GM23248 (cell line): ENCODE data around the gene GARIN1A. TPM values are rescaled to one million over a fixed set of nuclear protein-coding genes. Genes with fewer than 3 reads are reported as not detected.
A peak's percentile ranks its signal among the peaks of the same experiment; 100 is the strongest.

Experiments
- DNase-seq: peaks from one replicate; pipeline ENCODE4 v3.0.0-alpha.2; 2015
- H2AFZ ChIP-seq: fragments of 200-600 bp; sonication (generic); 2 replicates; pipeline ENCODE4 v1.6.1; 2016; ENCODE audit warnings: antibody characterized with exemption
- H3F3A ChIP-seq: fragments of 200-600 bp; sonication (generic); 2 replicates; pipeline ENCODE4 v1.6.1; 2016; ENCODE audit warnings: mild to moderate bottlenecking, antibody characterized with exemption, mixed run types; ENCODE audit not compliant: insufficient read depth
- H3K27ac ChIP-seq: fragments of 200-600 bp; sonication (generic); 2 replicates; pipeline ENCODE4 v1.5.1; 2016; ENCODE audit warnings: mild to moderate bottlenecking
- H3K27me3 ChIP-seq: fragments of 200-600 bp; sonication (generic); replicated peaks from 2 replicates; pipeline ENCODE4 v1.6.1; 2016; ENCODE audit warnings: mild to moderate bottlenecking; ENCODE audit not compliant: insufficient read depth
- H3K36me3 ChIP-seq: fragments of 200-600 bp; sonication (generic); 2 replicates; pipeline ENCODE4 v1.6.1; 2016; ENCODE audit warnings: low read depth, mild to moderate bottlenecking
- H3K4me1 ChIP-seq: fragments of 200-600 bp; sonication (generic); 2 replicates; pipeline ENCODE4 v1.6.1; 2016; ENCODE audit warnings: mild to moderate bottlenecking; ENCODE audit not compliant: insufficient read depth
- H3K4me2 ChIP-seq: fragments of 200-600 bp; sonication (generic); one replicate; pipeline ENCODE4 v1.6.1; 2016; ENCODE audit warnings: mild to moderate bottlenecking; ENCODE audit not compliant: unreplicated experiment
- H3K4me3 ChIP-seq: fragments of 200-600 bp; sonication (generic); 2 replicates; pipeline ENCODE4 v1.5.1; 2016; ENCODE audit warnings: mild to moderate bottlenecking
- H3K79me2 ChIP-seq: fragments of 200-600 bp; sonication (generic); 2 replicates; pipeline ENCODE4 v1.6.1; 2016; ENCODE audit warnings: mild to moderate bottlenecking; ENCODE audit not compliant: insufficient read depth
- H3K9ac ChIP-seq: fragments of 200-600 bp; sonication (generic); 2 replicates; pipeline ENCODE4 v1.6.1; 2016; ENCODE audit warnings: mild to moderate bottlenecking
- H3K9me2 ChIP-seq: fragments of 200-600 bp; sonication (generic); 2 replicates; pipeline ENCODE4 v1.6.1; 2016; ENCODE audit warnings: mixed run types, mild to moderate bottlenecking, moderate library complexity; ENCODE audit not compliant: insufficient read depth
- H3K9me3 ChIP-seq: fragments of 200-600 bp; sonication (generic); one replicate; pipeline ENCODE4 v1.6.1; 2017; ENCODE audit warnings: low read depth
- H4K20me1 ChIP-seq: fragments of 200-600 bp; sonication (generic); 2 replicates; pipeline ENCODE4 v1.6.0; 2016; ENCODE audit not compliant: insufficient read depth
- EZH2 ChIP-seq: fragments of 200-600 bp; sonication (generic); IDR thresholded peaks from 2 replicates; pipeline ENCODE4 v1.6.1; 2018; ENCODE audit warnings: antibody characterized with exemption, mild to moderate bottlenecking; ENCODE audit not compliant: insufficient read depth, poor library complexity, severe bottlenecking
- EZH2phosphoT487 ChIP-seq: fragments of 200-600 bp; sonication (generic); IDR thresholded peaks from 2 replicates; pipeline ENCODE4 v1.6.1; 2018; ENCODE audit warnings: antibody characterized with exemption, moderate library complexity, mild to moderate bottlenecking, low read depth; ENCODE audit not compliant: insufficient read depth
- WGBS, 2 experiments: methylation state at CpG; one replicate each; pipeline ENCODE4 v1.1.6; 2015 to 2017; ENCODE audit warnings: low lambda C conversion rate in 2 of 2, low coverage in 1 of 2; ENCODE audit errors: missing lambda C conversion rate in 2 of 2; 5-methylcytosine and 5-hydroxymethylcytosine counted together
- in situ Hi-C: fragments of 300-500 bp; cut with MboI; formaldehyde crosslinking; loops from 2 replicates; pipeline ENCODE4 v1.15.0; 2020
- polyA plus RNA-seq: library from polyadenylated mRNA; unstranded; fragments of >200 nt; fragmentation: Nextera tagmentation; extraction: Ambion mirVana; gene quantifications from 2 replicates; pipeline ENCODE4 v1.2.1, GENCODE V29; 2016
- small RNA-seq: library from RNA; depleted of rRNA; stranded (forward); fragments of <200 nt; gene quantifications from one replicate; pipeline ENCODE3, GENCODE V24; 2014; ENCODE audit warnings: low read depth, low replicate concordance
- total RNA-seq: library from RNA; depleted of rRNA; stranded (reverse); fragments of >200 nt; shearing (Covaris generic); gene quantifications from 2 replicates; pipeline ENCODE4 v1.2.3, GENCODE V29; 2014; rRNA removed

GARIN1A gene
- total and polyA plus RNA-seq, 2 experiments from 2014 or later = 0.28 to 0.43 TPM

DNA sequence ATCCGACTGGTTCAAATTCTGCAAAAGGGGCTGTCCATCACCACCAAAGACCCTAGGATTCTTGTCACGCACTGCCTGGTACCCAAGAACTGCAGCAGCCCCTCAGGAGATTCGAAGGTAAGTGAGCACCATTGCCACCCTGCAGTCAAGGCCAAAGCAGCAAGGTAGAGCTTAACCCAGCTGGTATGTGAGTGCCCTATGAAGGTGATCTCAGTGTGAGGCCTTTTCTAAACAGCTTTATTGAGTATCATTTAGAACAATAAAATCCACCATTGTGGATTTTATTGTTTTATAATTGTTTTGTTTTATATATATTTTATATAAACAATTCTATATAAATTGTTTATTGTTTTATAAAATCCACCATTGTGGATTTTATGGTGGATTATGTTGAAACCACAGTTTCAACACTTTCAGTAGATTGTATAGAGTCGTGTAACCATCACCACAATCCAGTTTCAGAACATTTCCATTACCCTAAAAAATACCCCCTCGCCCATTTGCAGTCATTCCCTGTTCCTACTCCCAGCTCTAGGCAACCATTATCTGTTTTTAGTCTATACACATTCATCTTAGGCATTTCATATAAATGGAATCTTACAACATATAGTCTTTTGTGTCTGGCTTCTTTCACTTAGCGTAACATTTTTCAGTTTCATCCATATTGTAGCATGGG lies 47.0 kb downstream of the GARIN1A start:
- Histone ChIP-seq H3K9ac (no peak overlapping the region), H3K4me1 (no peaks in the 10 kb centered on the region), H3K9me2 (no peaks in the 10 kb centered on the region), H2AFZ (no peak overlapping the region), H3K9me3 (no peaks in the 10 kb centered on the region), H3F3A (no peaks in the 10 kb centered on the region), H3K27ac (no peak overlapping the region), H3K79me2 (no peaks in the 10 kb centered on the region), H3K4me3 (no peak overlapping the region), H4K20me1 (no peaks in the 10 kb centered on the region), H3K36me3 (no peaks in the 10 kb centered on the region), H3K4me2 (no peak overlapping the region), H3K27me3 (no peaks in the 10 kb centered on the region)
- DNase-seq = no peak
- TF ChIP-seq EZH2phosphoT487 = no peak
- no peak for TF ChIP-seq EZH2
- 82 to 89% methylated on average over 6 of the region's 6 CpGs for WGBS, 2 experiments
- in situ Hi-C loops = no loop called here

DNA sequence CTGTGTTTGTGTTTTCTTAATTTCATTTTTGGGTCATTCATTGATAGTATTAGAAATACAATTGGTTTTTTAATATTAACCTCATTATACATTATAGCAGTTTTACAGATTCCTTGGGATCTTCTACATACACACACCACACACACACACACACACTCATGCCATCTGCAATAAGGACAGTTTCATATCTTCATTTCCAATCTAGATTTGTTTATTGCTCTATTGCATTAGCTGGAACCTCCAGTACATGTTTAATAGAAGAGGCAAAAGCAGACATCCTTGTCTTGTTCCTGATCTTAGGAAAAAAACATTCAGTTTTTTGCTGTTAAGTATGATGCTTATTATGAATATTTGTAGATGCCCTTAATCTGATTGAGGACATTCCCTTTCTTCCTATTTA lies 49.3 kb downstream of the GARIN1A start:
- no peaks in the 10 kb centered on the region for H3K79me2 ChIP-seq
- no peak for TF ChIP-seq EZH2phosphoT487
- no peak for TF ChIP-seq EZH2
- H3K9ac ChIP-seq = no peak overlapping the region
- no peaks in the 10 kb centered on the region for H3K27me3 ChIP-seq
- no peaks in the 10 kb centered on the region for H3K9me2 ChIP-seq
- no peak overlapping the region for H3K4me3 ChIP-seq
- H3K4me1 ChIP-seq = no peaks in the 10 kb centered on the region
- no peak overlapping the region for H3K27ac ChIP-seq
- no peaks in the 10 kb centered on the region for H3K9me3 ChIP-seq
- no peak for DNase-seq
- no peak overlapping the region for H3K4me2 ChIP-seq
- H3F3A ChIP-seq = no peaks in the 10 kb centered on the region
- no peak overlapping the region for H2AFZ ChIP-seq
- no peaks in the 10 kb centered on the region for H3K36me3 ChIP-seq
- in situ Hi-C loops = no loop called here
- no peaks in the 10 kb centered on the region for H4K20me1 ChIP-seq

Small RNAs within 50 kb of the gene (small RNA-seq; reads per million reads assigned to genes)
- gene RNA5SP242 = 1.2 reads per million, percentile 51 among the genes with 10 or more reads in this experiment
- 0.31 reads per million for gene RNA5SP243
- gene RNU6-177P = not detected

Other genes starting within 250 kb of the GARIN1A start
- gene HILPDA, start 216.4 kb upstream of the GARIN1A start, total RNA-seq = 10.2 and 18.5 TPM in 2 replicates
- gene HILPDA, start 216.4 kb upstream of the GARIN1A start, polyA plus RNA-seq = 26.6 and 27.6 TPM in 2 replicates
- 36.5 and 42.5 TPM in 2 replicates for gene METTL2B, start 195.5 kb upstream of the GARIN1A start, total RNA-seq
- 19.2 and 19.9 TPM in 2 replicates for gene METTL2B, start 195.5 kb upstream of the GARIN1A start, polyA plus RNA-seq
- gene CALU, start 67.1 kb downstream of the GARIN1A start, total RNA-seq = 1,466 and 1,589 TPM in 2 replicates
- 1,706 and 1,740 TPM in 2 replicates for gene CALU, start 67.1 kb downstream of the GARIN1A start, polyA plus RNA-seq
- gene OPN1SW, start 103.5 kb downstream of the GARIN1A start, total RNA-seq = not detected in 2 replicates
- 2.2 and 2.6 TPM in 2 replicates for gene OPN1SW, start 103.5 kb downstream of the GARIN1A start, polyA plus RNA-seq
- gene CCDC136, start 119.7 kb downstream of the GARIN1A start, total RNA-seq = 3.1 and 3.8 TPM in 2 replicates
- 2.8 and 3.9 TPM in 2 replicates for gene CCDC136, start 119.7 kb downstream of the GARIN1A start, polyA plus RNA-seq
- gene FLNC, start 158.1 kb downstream of the GARIN1A start, total RNA-seq = 304 and 353 TPM in 2 replicates
- 74.0 and 75.1 TPM in 2 replicates for gene FLNC, start 158.1 kb downstream of the GARIN1A start, polyA plus RNA-seq
- gene ATP6V1F, start 190.6 kb downstream of the GARIN1A start, total RNA-seq = 96.5 and 124 TPM in 2 replicates
- 243 and 264 TPM in 2 replicates for gene ATP6V1F, start 190.6 kb downstream of the GARIN1A start, polyA plus RNA-seq
- not detected in 2 replicates for gene KCP, start 238.4 kb downstream of the GARIN1A start, total RNA-seq
- gene KCP, start 238.4 kb downstream of the GARIN1A start, polyA plus RNA-seq = 0.10 TPM in 2 replicates